Raji (cell line): ENCODE data around the gene SPAG5.

Experiments
- POLR2A ChIP-seq: IDR thresholded peaks from 2 replicates; pipeline ENCODE4 v1.6.1; 2011; ENCODE audit warnings: low read depth, low read length, control low read depth; ENCODE audit not compliant: insufficient read depth

The SPAG5 gene

GRCh38 chr17:28567604-28568003 lies 31.2 kb downstream of the SPAG5 start:
- TF ChIP-seq POLR2A, result no peak

GRCh38 chr17:28563475-28563874 lies 35.4 kb downstream of the SPAG5 start:
- TF ChIP-seq POLR2A, result no peak

- no peak for TF ChIP-seq POLR2A
These were observed 43.8 kb downstream of the SPAG5 start for GRCh38 chr17:28555022-28555421.

GRCh38 chr17:28554565-28554964 lies 44.3 kb downstream of the SPAG5 start:
- TF ChIP-seq POLR2A, result no peak

GRCh38 chr17:28553000-28553505 lies 45.8 kb downstream of the SPAG5 start:
- no peak for TF ChIP-seq POLR2A

- TF ChIP-seq POLR2A, result peak; percentile 83
These were observed 46.4 kb downstream of the SPAG5 start, which contains the start of gene UNC119 for GRCh38 chr17:28552176-28552999. UNC119 (minus strand) TSS chr17:28552624; CDS start chr17:28552557, 67 bp downstream.

- no peak for TF ChIP-seq POLR2A
These were observed 47.2 kb downstream of the SPAG5 start for GRCh38 chr17:28551421-28552175.

GRCh38 chr17:28550858-28551257 lies 48.0 kb downstream of the SPAG5 start:
- no peak for TF ChIP-seq POLR2A

- TF ChIP-seq POLR2A, result 0 out of 2 replicates have a peak, but pooled peaks have one; percentile 22
These were observed 49.3 kb downstream of the SPAG5 start for GRCh38 chr17:28549236-28550132.

- no peak for TF ChIP-seq POLR2A
These were observed 50.3 kb downstream of the SPAG5 start for GRCh38 chr17:28548417-28549130.

- peak; percentile 49; the same call in 1 of the 2 replicates for TF ChIP-seq POLR2A
These were observed 51.0 kb downstream of the SPAG5 start for GRCh38 chr17:28547623-28548416.

GRCh38 chr17:28547096-28547622 lies 51.7 kb downstream of the SPAG5 start:
- TF ChIP-seq POLR2A, result no peak

- no peak for TF ChIP-seq POLR2A
These were observed 52.9 kb downstream of the SPAG5 start for GRCh38 chr17:28545787-28546415.
